Iris pigment epithelial cell (primary cell): Measurements from ENCODE around the gene TEK.
"Not testable (repeated sequence)": the region's sequence is repeated elsewhere in the genome, so short reads cannot be mapped to it uniquely, and the experiment has no call there.

Experiments used
- DNase-seq: peaks from one replicate; pipeline ENCODE4 v3.0.0-alpha.2; 2011; ENCODE audit warnings: low read depth

The TEK gene

GRCh38 chr9:27227192-27227591, 118.2 kb downstream of the TEK start:
- DNase-seq = peak; percentile 97

- not testable (repeated sequence) for DNase-seq
Measured at GRCh38 chr9:27239648-27240047, 130.6 kb downstream of the TEK start.

DNA sequence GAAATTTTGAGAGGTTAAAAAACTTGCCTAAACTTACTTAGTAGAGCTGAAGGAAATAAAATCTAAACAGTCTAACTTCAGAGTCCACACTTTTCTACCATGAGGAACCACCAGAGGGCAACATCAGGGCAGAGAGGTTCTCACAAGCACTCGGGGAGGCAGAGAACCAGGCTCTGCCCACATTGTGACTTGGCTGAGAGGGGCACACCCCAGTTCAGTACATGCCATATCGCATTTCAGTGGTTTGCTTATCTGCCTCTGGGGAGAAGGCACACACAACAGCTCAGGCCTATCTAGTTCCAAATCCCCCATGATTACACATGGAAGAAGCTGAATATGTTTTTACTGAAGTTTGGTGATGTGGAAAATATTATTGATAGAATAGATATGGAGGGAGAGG, 138.7 kb downstream of the TEK start:
- peak; percentile 74 for DNase-seq

GRCh38 chr9:27248702-27249101, 139.7 kb downstream of the TEK start:
- DNase-seq = no peak

GRCh38 chr9:27258662-27259061, 149.6 kb downstream of the TEK start:
- DNase-seq = no peak

DNA sequence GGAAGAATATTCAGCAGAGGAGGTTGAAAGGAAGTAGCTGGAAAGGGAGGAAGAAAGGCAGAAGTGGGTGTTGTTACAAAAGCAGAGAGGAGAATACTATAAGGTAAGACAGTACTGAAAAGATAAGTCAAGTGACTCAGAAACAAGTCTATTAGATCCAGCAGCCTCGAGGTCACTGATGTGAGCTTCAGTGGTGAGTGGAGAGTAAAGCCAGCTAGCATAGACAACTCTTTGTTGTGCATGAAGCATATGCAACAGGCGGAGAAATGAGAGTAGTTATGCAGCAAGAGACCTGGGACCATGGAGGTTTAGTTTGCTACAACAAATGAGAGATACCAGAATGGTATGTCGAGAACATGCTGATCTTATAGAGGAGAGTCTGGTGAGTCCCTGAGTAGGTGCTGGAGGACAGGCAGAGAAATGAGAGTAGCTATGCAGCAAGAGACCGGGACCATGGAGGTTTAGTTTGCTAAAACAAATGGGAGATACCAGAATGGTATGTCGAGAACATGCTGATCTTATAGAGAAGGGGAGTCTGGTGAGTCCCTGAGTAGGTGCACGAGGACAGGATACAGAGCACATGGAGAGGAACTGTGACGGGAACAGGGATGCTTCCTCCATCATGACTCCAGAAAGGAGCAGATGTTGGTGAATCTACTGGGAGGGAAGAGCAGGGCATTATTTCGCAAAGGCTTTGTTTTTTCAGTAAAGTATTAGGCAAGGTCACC, 151.9 kb downstream of the TEK start:
- no peak for DNase-seq

- peak; percentile 40 for DNase-seq
Measured at GRCh38 chr9:27261517-27262211, 152.6 kb downstream of the TEK start.

DNA sequence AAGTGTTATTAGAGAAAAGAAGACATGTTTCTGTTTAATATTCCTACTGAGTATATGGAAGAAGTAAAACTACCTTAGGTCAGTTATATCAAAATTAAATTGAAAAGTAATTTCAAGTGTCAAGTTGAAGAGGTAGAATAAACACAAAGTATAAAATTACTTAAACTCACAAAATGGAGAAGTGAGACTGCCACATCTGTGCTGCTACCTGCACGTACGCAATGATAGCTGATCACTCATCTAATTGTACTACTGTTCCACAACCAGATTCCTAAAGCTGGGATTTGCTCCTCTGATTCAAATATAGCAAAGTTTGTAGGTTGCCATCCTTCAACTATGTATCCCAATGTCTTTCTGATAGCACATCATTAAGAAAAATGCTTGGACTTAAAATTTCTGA, 163.1 kb downstream of the TEK start:
- no peak for DNase-seq

DNA sequence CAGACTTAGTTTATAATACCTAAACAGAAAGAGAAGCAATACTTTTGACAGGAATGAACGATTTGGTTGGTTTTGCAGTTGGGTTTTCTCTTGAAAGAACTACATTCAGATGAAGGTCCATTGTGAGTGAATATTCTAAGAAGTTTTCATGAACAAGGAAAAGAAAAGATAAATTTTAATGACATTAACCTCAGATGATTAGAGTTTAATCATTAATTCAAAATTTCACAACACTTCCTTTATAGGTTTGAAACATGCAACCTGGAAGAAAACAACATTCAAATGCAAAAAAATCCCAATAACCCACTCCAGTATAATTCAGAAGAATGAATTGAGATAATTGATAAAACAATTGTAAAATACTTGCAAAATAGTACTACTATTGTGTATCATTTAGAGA, 164.2 kb downstream of the TEK start:
- no peak for DNase-seq

GRCh38 chr9:27276193-27277030, 167.4 kb downstream of the TEK start:
- DNase-seq = peak; percentile 63

DNA sequence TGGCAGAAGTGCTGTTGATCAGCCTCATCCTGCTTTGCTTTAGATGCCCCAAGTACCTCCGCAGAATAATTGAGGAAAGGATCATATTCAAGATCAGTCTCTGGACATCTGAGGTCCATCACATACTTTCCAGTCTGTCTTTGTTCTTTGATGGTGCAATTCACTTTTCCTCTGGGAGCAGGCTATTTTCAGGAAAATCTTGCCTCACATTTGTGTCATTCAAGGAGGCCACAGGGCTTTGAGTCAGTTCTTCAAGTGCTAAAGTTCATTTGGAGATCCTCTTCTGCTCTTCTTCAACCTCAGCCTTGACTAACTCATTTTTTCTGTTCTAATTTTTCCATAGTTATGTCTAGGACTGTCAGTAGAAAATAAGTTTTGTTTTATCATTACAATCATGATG, 169.3 kb downstream of the TEK start:
- no peak for DNase-seq

- no peak for DNase-seq
Measured at GRCh38 chr9:27279611-27280010, 170.6 kb downstream of the TEK start.
